ENCODE measurements around the gene LIMK2.
"Not testable (repeated sequence)": the region's sequence is repeated elsewhere in the genome, so short reads cannot be mapped to it uniquely, and the experiment has no call there.

LIMK2 gene

GRCh38 chr22:31211862-31212730, at the start of gene LIMK2:
LIMK2 (plus strand) TSS chr22:31212298; CDS start chr22:31212409, 111 bp downstream.
- peak; percentile 94 to 97 (median 95) for DNase-seq (ENCODE audit: low read depth in 3 of 3)

- no peak for DNase-seq (ENCODE audit: low read depth in 3 of 3)
Observed at GRCh38 chr22:31170971-31171370, 41.1 kb upstream of the LIMK2 start.

GRCh38 chr22:31171734-31172133, 40.4 kb upstream of the LIMK2 start:
- not testable (repeated sequence) for DNase-seq (ENCODE audit: low read depth in 3 of 3)

- no peak for DNase-seq (ENCODE audit: low read depth in 3 of 3)
Observed at GRCh38 chr22:31173386-31174145, 38.5 kb upstream of the LIMK2 start.

GRCh38 chr22:31176923-31177322, 35.2 kb upstream of the LIMK2 start:
- DNase-seq (ENCODE audit: low read depth in 3 of 3) = no peak

- no peak for DNase-seq (ENCODE audit: low read depth in 3 of 3)
Observed at GRCh38 chr22:31177420-31178162, 34.5 kb upstream of the LIMK2 start.

- DNase-seq (ENCODE audit: low read depth in 3 of 3) = no peak
Observed at GRCh38 chr22:31178859-31179258, 33.2 kb upstream of the LIMK2 start.

GRCh38 chr22:31179345-31179744, 32.8 kb upstream of the LIMK2 start:
- DNase-seq (ENCODE audit: low read depth in 3 of 3) = no peak

- DNase-seq (ENCODE audit: low read depth in 3 of 3) = no peak
Observed at GRCh38 chr22:31184015-31184414, 28.1 kb upstream of the LIMK2 start.

- no peak for DNase-seq (ENCODE audit: low read depth in 3 of 3)
Observed at GRCh38 chr22:31185056-31185455, 27.0 kb upstream of the LIMK2 start.

- DNase-seq (ENCODE audit: low read depth in 3 of 3) = no peak
Observed at GRCh38 chr22:31187627-31188026, 24.5 kb upstream of the LIMK2 start.

GRCh38 chr22:31192513-31192912, 19.6 kb upstream of the LIMK2 start:
- DNase-seq (ENCODE audit: low read depth in 3 of 3) = no peak

- DNase-seq (ENCODE audit: low read depth in 3 of 3) = no peak
Observed at GRCh38 chr22:31193092-31193491, 19.0 kb upstream of the LIMK2 start.

- not testable (repeated sequence) for DNase-seq (ENCODE audit: low read depth in 3 of 3)
Observed at GRCh38 chr22:31194681-31195080, 17.4 kb upstream of the LIMK2 start.

GRCh38 chr22:31199187-31199586, 12.9 kb upstream of the LIMK2 start:
- DNase-seq (ENCODE audit: low read depth in 3 of 3) = no peak

- DNase-seq (ENCODE audit: low read depth in 3 of 3) = not testable (repeated sequence)
Observed at GRCh38 chr22:31204352-31204984, 7.6 kb upstream of the LIMK2 start.

GRCh38 chr22:31205059-31205458, 7.0 kb upstream of the LIMK2 start:
- DNase-seq (ENCODE audit: low read depth in 3 of 3) = not testable (repeated sequence)

GRCh38 chr22:31206460-31206859, 5.6 kb upstream of the LIMK2 start:
- not testable (repeated sequence) for DNase-seq (ENCODE audit: low read depth in 3 of 3)

GRCh38 chr22:31206896-31207687, 5.0 kb upstream of the LIMK2 start:
- DNase-seq (ENCODE audit: low read depth in 3 of 3) = no peak

- no peak for DNase-seq (ENCODE audit: low read depth in 3 of 3)
Observed at GRCh38 chr22:31210556-31211421, 1.3 kb upstream of the LIMK2 start.
